Activated CD8-positive, alpha-beta T cell treated with anti-CD3 and anti-CD28 coated beads for 36 hours (primary cell): Measurements from ENCODE around the gene SMC5. TPM values are rescaled to one million over a fixed set of nuclear protein-coding genes. Genes with fewer than 3 reads are reported as not detected.

Experiments used
- ATAC-seq: fragments of 200-7000 bp; cut with Tn5 transposase; one replicate; pipeline ENCODE4 v1.10.0; 2021; ENCODE audit warnings: mild to moderate bottlenecking, moderate library complexity
- CTCF ChIA-PET: fragments of 350-600 bp; sonication (Branson Sonifier 250); formaldehyde crosslinking; loops from one replicate; lab custom pipeline; 2021; ENCODE audit warnings: antibody characterized with exemption; lab: Charles Lee
- POLR2A ChIA-PET: fragments of 350-600 bp; sonication (Branson Sonifier 250); formaldehyde crosslinking; loops from one replicate; lab custom pipeline; 2021; ENCODE audit warnings: antibody characterized with exemption; lab: Charles Lee
- DNase-seq: peaks from one replicate; pipeline ENCODE4 v3.0.0-alpha.2; 2020
- H3K27ac Mint-ChIP-seq: one replicate; pipeline ENCODE4 v1.8.0; 2021; ENCODE audit warnings: mild to moderate bottlenecking, mixed read lengths
- H3K27me3 Mint-ChIP-seq: one replicate; pipeline ENCODE4 v1.8.0; 2021; ENCODE audit warnings: mixed read lengths
- H3K36me3 Mint-ChIP-seq: one replicate; pipeline ENCODE4 v1.8.0; 2021; ENCODE audit warnings: low read depth, mixed read lengths
- H3K4me1 Mint-ChIP-seq: one replicate; pipeline ENCODE4 v1.8.0; 2021; ENCODE audit warnings: low read depth, mixed read lengths
- H3K4me3 Mint-ChIP-seq: one replicate; pipeline ENCODE4 v1.8.0; 2021; ENCODE audit warnings: mild to moderate bottlenecking, moderate library complexity, mixed read lengths
- H3K9me3 Mint-ChIP-seq: one replicate; pipeline ENCODE4 v1.8.0; 2021; ENCODE audit warnings: mixed read lengths
- CTCF ChIP-seq: fragments of 200-600 bp; IDR thresholded peaks from one replicate; pipeline ENCODE4 v1.8.0; 2022; ENCODE audit warnings: antibody characterized with exemption, mild to moderate bottlenecking
- intact Hi-C: fragments of 100-400 bp; cut with micrococcal nuclease; formaldehyde crosslinking; loops from one replicate; pipeline ENCODE4 v1.10.0; 2022
- total RNA-seq, 2 experiments: library from RNA; stranded (reverse); gene quantifications; one replicate each; pipeline ENCODE4 v1.2.3, GENCODE V29; 2021

Gene SMC5
- total RNA-seq, 2 experiments from 2014 or later, result 30.9 to 32.0 TPM

GRCh38 chr9:70250221-70250620, 8.6 kb upstream of the SMC5 start:
- CTCF ChIA-PET, result no interaction called here
- TF ChIP-seq CTCF, result no peak
- no peak for DNase-seq

GRCh38 chr9:70255486-70255885, 3.3 kb upstream of the SMC5 start:
- Mint-ChIP-seq H3K4me1 (peaks cover 25% of the 10 kb centered on the region), H3K9me3 (no peaks in the 10 kb centered on the region), H3K4me3 (no peak overlapping the region), H3K36me3 (peaks cover 11% of the 10 kb centered on the region), H3K27me3 (peaks cover 1% of the 10 kb centered on the region), H3K27ac (no peak overlapping the region)
- intact Hi-C loops, result no loop called here
- no peak for DNase-seq
- ATAC-seq, result no peak
- CTCF ChIA-PET, result interaction anchor here (1.7 kb wide), 1 partner anchor 347 kb away, joined by 5 read pairs; no protein-coding TSS in a partner anchor
- TF ChIP-seq CTCF, result no peak
- POLR2A ChIA-PET, result no interaction called here

More at GRCh38 chr9:70250221-70250620, 8.6 kb upstream of the SMC5 start:
- ATAC-seq, result no peak
- H3K36me3 Mint-ChIP-seq, result no peaks in the 10 kb centered on the region
- intact Hi-C loops, result no loop called here
- H3K9me3 Mint-ChIP-seq, result no peaks in the 10 kb centered on the region
- POLR2A ChIA-PET, result interaction anchor here (0.6 kb wide), 1 partner anchor 90 kb away, joined by 3 read pairs; no protein-coding TSS in a partner anchor
- no peak overlapping the region for H3K27ac Mint-ChIP-seq
- H3K27me3 Mint-ChIP-seq, result peaks cover 2% of the 10 kb centered on the region
- H3K4me1 Mint-ChIP-seq, result peaks cover 3% of the 10 kb centered on the region
- H3K4me3 Mint-ChIP-seq, result no peak overlapping the region

- TF ChIP-seq CTCF, result no peak
- ATAC-seq, result no peak
- DNase-seq, result no peak
- intact Hi-C loops, result loop anchor here (2.0 kb wide), 1 partner anchor 155 kb away; no protein-coding TSS in a partner anchor
- Mint-ChIP-seq H3K27me3 (no peaks in the 10 kb centered on the region), H3K36me3 (peaks cover 17% of the 10 kb centered on the region), H3K9me3 (no peaks in the 10 kb centered on the region), H3K27ac (no peak overlapping the region), H3K4me3 (no peak overlapping the region), H3K4me1 (peaks cover 31% of the 10 kb centered on the region)
- ChIA-PET POLR2A (interaction anchor here (0.7 to 2.6 kb wide), 3 partner anchors 163 to 1308 kb away, joined by 3 to 7 read pairs (median 3); no protein-coding TSS in a partner anchor), CTCF (interaction anchor here (1.7 kb wide), 1 partner anchor 346 kb away, joined by 5 read pairs; no protein-coding TSS in a partner anchor)
Measured at GRCh38 chr9:70256123-70256551, 2.6 kb upstream of the SMC5 start.

GRCh38 chr9:70257502-70257901, 1.3 kb upstream of the SMC5 start:
- DNase-seq, result no peak
- ChIA-PET POLR2A (interaction anchor here (0.8 to 2.6 kb wide), 5 partner anchors 29 to 163 kb away, joined by 3 to 7 read pairs (median 4); no protein-coding TSS in a partner anchor), CTCF (interaction anchor here (0.9 to 1.5 kb wide), 3 partner anchors 144 to 345 kb away, joined by 3 to 4 read pairs (median 3); no protein-coding TSS in a partner anchor)
- no peaks in the 10 kb centered on the region for H3K27me3 Mint-ChIP-seq
- H3K9me3 Mint-ChIP-seq, result no peaks in the 10 kb centered on the region
- H3K27ac Mint-ChIP-seq, result peak overlapping the region; percentile 98
- no peak for TF ChIP-seq CTCF
- H3K36me3 Mint-ChIP-seq, result peaks cover 31% of the 10 kb centered on the region
- peak overlapping the region; percentile 93 for H3K4me3 Mint-ChIP-seq
- intact Hi-C loops, result loop anchor here (2.0 kb wide), 1 partner anchor 153 kb away; no protein-coding TSS in a partner anchor
- H3K4me1 Mint-ChIP-seq, result peaks cover 44% of the 10 kb centered on the region
- no peak for ATAC-seq
